Glutamatergic neuron (in vitro differentiated cells): ENCODE data around the gene NCLN. TPM values are rescaled to one million over a fixed set of nuclear protein-coding genes. Genes with fewer than 3 reads are reported as not detected.
"Not testable (repeated sequence)": the region's sequence is repeated elsewhere in the genome, so short reads cannot be mapped to it uniquely, and the experiment has no call there.

Experiments used
- DNase-seq: peaks from one replicate; pipeline ENCODE4 v3.0.0; 2022
- H3K27ac Mint-ChIP-seq: one replicate; pipeline ENCODE4 v1.8.0; 2020; ENCODE audit warnings: mild to moderate bottlenecking, mixed read lengths, inconsistent platforms; ENCODE audit not compliant: unreplicated experiment
- H3K27me3 Mint-ChIP-seq: one replicate; pipeline ENCODE4 v1.8.0; 2020; ENCODE audit warnings: mild to moderate bottlenecking, moderate library complexity, mixed read lengths, inconsistent platforms; ENCODE audit not compliant: unreplicated experiment
- H3K36me3 Mint-ChIP-seq: one replicate; pipeline ENCODE4 v1.8.0; 2020; ENCODE audit warnings: mild to moderate bottlenecking, mixed read lengths, inconsistent platforms; ENCODE audit not compliant: unreplicated experiment
- H3K4me1 Mint-ChIP-seq: one replicate; pipeline ENCODE4 v1.8.0; 2020; ENCODE audit warnings: mild to moderate bottlenecking, low read depth, mixed read lengths, inconsistent platforms; ENCODE audit not compliant: unreplicated experiment
- H3K4me3 Mint-ChIP-seq: one replicate; pipeline ENCODE4 v1.8.0; 2020; ENCODE audit warnings: mild to moderate bottlenecking, mixed read lengths, inconsistent platforms; ENCODE audit not compliant: unreplicated experiment
- H3K9me3 Mint-ChIP-seq: one replicate; pipeline ENCODE4 v1.8.0; 2020; ENCODE audit warnings: mild to moderate bottlenecking, moderate library complexity, mixed read lengths, inconsistent platforms; ENCODE audit not compliant: unreplicated experiment
- total RNA-seq: library from RNA; stranded (reverse); fragmentation: NEBNext Ultra II Directional; extraction: Animal tissue kit (Norgen Biotek cat#: 25700); gene quantifications from one replicate; pipeline ENCODE4 v1.2.1, GENCODE V29; 2021; ENCODE audit not compliant: unreplicated experiment
- TF ChIP-seq, protein P1 (sequence below): fragments of 200-600 bp; sonication (generic); IDR thresholded peaks from one replicate; pipeline ENCODE4 v1.5.0; 2021; ENCODE audit not compliant: partially characterized antibody, unreplicated experiment

Gene NCLN
- total RNA-seq, 1 donor from 2014 or later, result 54.4 TPM

DNA sequence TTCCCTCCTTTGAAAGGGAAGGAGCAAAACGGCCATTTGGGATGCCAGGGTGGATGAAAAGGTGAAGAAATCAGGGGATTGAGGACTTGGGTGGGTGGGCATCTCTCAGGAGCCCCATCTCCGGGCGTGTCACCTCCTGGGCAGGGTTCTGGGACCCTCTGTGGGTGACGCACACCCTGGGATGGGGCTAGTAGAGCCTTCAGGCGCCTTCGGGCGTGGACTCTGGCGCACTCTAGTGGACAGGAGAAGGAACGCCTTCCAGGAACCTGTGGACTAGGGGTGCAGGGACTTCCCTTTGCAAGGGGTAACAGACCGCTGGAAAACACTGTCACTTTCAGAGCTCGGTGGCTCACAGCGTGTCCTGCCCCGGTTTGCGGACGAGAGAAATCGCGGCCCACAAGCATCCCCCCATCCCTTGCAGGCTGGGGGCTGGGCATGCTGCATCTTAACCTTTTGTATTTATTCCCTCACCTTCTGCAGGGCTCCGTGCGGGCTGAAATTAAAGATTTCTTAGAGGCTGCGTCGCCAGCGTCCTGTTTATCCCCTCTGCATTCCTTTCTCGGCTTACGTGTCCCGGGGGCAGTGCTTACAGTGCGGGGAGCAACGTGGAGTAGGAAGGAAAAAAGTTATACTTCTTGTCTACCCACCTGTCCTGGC is 22.4 kb upstream of the NCLN start:
- TF ChIP-seq, protein P1, sequence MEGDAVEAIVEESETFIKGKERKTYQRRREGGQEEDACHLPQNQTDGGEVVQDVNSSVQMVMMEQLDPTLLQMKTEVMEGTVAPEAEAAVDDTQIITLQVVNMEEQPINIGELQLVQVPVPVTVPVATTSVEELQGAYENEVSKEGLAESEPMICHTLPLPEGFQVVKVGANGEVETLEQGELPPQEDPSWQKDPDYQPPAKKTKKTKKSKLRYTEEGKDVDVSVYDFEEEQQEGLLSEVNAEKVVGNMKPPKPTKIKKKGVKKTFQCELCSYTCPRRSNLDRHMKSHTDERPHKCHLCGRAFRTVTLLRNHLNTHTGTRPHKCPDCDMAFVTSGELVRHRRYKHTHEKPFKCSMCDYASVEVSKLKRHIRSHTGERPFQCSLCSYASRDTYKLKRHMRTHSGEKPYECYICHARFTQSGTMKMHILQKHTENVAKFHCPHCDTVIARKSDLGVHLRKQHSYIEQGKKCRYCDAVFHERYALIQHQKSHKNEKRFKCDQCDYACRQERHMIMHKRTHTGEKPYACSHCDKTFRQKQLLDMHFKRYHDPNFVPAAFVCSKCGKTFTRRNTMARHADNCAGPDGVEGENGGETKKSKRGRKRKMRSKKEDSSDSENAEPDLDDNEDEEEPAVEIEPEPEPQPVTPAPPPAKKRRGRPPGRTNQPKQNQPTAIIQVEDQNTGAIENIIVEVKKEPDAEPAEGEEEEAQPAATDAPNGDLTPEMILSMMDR, result peak; percentile 85
- no peaks in the 10 kb centered on the region for H3K4me1 Mint-ChIP-seq
- H3K27me3 Mint-ChIP-seq, result peaks cover 2% of the 10 kb centered on the region
- no peak overlapping the region for H3K4me3 Mint-ChIP-seq
- peak; percentile 77 for DNase-seq
- no peaks in the 10 kb centered on the region for H3K36me3 Mint-ChIP-seq
- H3K9me3 Mint-ChIP-seq, result no peaks in the 10 kb centered on the region
- H3K27ac Mint-ChIP-seq, result no peak overlapping the region

DNA sequence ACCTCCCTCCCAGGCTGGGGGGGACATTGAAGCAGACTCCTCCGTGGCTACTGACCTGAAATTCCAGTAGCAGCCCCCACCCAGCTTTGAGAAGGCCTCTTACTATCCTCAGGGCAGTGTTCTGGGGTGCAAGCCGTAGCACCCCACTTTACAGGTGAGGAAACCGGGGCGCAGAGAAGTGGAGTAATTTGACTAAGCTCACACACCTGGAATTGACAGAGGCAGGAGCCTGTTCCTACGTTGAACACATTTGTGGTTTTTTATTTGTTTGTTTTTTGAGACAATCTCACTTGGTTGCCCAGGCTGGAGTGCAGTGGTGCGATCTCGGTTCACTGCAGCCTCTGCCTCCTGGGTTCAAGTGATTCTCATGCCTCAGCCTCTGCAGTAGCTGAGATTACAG is 21.8 kb upstream of the NCLN start:
- H3K27me3 Mint-ChIP-seq, result peaks cover 2% of the 10 kb centered on the region
- TF ChIP-seq, protein P1, result no peak
- no peaks in the 10 kb centered on the region for H3K36me3 Mint-ChIP-seq
- no peaks in the 10 kb centered on the region for H3K4me1 Mint-ChIP-seq
- no peak overlapping the region for H3K4me3 Mint-ChIP-seq
- no peak for DNase-seq
- no peak overlapping the region for H3K27ac Mint-ChIP-seq
- no peaks in the 10 kb centered on the region for H3K9me3 Mint-ChIP-seq

DNA sequence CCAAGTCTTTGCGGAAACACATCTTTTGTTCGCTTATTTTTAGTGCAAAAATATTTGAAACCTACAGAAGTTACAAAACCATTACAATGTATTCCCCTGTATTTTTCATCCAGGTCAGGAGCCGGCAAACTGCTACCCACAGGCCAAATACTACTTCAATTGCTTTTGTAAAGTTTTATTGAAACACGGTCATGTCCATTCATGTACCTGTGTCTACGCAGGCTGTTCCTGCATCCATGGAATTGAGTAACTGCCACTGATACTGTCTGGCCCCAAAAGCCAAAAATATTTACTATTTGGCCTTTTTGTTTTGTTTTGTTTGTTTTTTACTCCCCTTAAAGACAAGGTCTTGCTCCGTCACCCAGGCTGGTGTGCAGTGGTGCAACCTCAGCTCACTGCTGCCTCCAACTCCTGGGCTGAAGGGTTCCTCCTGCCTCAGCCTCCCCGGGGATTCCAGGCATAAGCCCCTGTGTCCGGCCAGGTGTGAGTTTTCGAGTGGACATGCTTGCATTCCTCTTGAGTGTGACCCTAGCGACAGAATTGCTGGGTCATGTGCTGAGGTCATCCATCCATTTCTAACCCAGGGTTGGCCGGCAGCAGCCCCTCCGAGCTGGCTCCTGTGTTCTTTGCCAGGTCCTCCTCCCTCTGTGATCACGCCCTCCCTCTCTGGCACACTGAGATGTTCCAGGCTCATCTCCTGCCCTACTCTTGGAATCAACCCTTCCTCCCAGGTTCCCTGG is 18.0 kb upstream of the NCLN start:
- H3K4me1 Mint-ChIP-seq, result no peaks in the 10 kb centered on the region
- H3K4me3 Mint-ChIP-seq, result no peak overlapping the region
- H3K9me3 Mint-ChIP-seq, result no peaks in the 10 kb centered on the region
- no peak for DNase-seq
- H3K27ac Mint-ChIP-seq, result no peak overlapping the region
- TF ChIP-seq, protein P1, result no peak
- H3K27me3 Mint-ChIP-seq, result peaks cover 10% of the 10 kb centered on the region
- H3K36me3 Mint-ChIP-seq, result no peaks in the 10 kb centered on the region

DNA sequence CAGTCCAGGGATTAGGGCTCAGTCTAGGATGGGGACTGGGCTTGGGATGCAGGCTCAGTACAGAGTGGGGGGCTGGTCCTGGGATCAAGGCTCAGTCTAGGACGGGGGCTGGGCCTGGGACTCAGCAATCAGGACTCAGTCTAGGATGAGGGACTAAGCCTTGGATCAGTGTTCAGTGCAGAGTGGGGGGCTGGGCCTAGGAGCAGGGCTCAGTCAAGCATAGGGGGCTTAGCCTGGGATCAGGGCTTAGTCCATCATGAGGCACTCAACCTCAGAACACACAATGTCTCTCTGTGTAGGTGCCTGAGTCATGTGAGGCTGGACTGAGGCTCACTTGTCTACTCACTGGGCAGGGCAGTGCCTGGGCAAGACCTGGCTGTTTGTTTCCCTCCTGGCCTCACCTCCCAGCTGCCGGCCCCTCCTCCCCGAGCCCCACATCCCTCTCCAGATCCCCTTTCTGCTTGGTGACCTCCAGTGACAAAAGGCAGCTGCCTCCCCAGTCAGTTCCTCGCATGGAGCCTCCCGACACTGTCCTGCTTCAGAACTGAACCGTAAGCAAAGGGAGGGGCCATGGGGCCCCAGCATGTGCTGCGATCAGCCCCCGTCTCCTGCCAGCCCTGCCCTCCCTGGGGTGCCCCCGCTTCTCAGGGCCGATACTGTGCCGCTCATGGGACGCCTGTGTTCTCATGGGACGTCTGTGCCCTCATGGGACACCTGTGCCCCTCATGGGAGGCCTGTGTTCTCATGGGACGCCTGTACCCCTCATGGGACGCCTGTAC is 13.6 kb upstream of the NCLN start:
- TF ChIP-seq, protein P1, result no peak
- peaks cover 2% of the 10 kb centered on the region for H3K9me3 Mint-ChIP-seq
- H3K4me3 Mint-ChIP-seq, result no peak overlapping the region
- H3K4me1 Mint-ChIP-seq, result no peaks in the 10 kb centered on the region
- no peaks in the 10 kb centered on the region for H3K36me3 Mint-ChIP-seq
- H3K27ac Mint-ChIP-seq, result no peak overlapping the region
- DNase-seq, result no peak
- peaks cover 10% of the 10 kb centered on the region for H3K27me3 Mint-ChIP-seq

DNA sequence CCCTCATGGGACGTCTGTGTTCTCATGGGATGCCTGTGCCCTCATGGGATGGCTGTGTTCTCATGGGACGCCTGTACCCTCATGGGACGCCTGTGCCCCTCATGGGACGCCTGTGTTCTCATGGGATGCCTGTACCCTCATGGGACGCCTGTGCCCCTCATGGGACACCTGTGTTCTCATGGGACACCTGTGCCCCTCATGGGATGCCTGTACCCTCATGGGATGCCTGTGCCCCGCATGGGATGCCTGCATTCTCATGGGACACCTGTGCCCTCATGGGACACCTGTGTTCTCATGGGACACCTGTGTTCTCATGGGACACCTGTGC is 13.1 kb upstream of the NCLN start:
- not testable (repeated sequence) for H3K27me3 Mint-ChIP-seq, DNase-seq, H3K4me3 Mint-ChIP-seq, H3K4me1 Mint-ChIP-seq, H3K9me3 Mint-ChIP-seq, H3K27ac Mint-ChIP-seq, H3K36me3 Mint-ChIP-seq
